MM.1S (cell line): Measurements from ENCODE around the gene MLLT1.

Source experiments
- CTCF ChIP-seq: fragments of 300-600 bp; sonication (generic); IDR thresholded peaks from 2 replicates; pipeline ENCODE4 v1.5.1; 2016; ENCODE audit warnings: antibody characterized with exemption, low read length, mixed read lengths
- EZH2 ChIP-seq: fragments of 300-600 bp; sonication (generic); optimal IDR thresholded peaks from 2 replicates; pipeline ENCODE3; 2017; ENCODE audit warnings: low read depth, mild to moderate bottlenecking, antibody characterized with exemption, low read length, mixed read lengths
- EZH2phosphoT487 ChIP-seq: fragments of 300-600 bp; sonication (generic); IDR thresholded peaks from 2 replicates; pipeline ENCODE4 v1.6.1; 2018; ENCODE audit warnings: antibody characterized with exemption, low read length

- TF ChIP-seq CTCF (no peak), EZH2 (no peak), EZH2phosphoT487 (no peak)
Measured at GRCh38 chr19:6211632-6212402, 68.0 kb downstream of the MLLT1 start.
